GM11168 (cell line): ENCODE results near the gene LRMDA.

Experiments
- in situ Hi-C: fragments of 300-500 bp; cut with MboI; formaldehyde crosslinking; loops from one replicate; pipeline ENCODE4 v1.12.0; 2022; ENCODE audit warnings: low sequenced_read_pairs; ENCODE audit not compliant: unreplicated experiment

LRMDA gene

DNA sequence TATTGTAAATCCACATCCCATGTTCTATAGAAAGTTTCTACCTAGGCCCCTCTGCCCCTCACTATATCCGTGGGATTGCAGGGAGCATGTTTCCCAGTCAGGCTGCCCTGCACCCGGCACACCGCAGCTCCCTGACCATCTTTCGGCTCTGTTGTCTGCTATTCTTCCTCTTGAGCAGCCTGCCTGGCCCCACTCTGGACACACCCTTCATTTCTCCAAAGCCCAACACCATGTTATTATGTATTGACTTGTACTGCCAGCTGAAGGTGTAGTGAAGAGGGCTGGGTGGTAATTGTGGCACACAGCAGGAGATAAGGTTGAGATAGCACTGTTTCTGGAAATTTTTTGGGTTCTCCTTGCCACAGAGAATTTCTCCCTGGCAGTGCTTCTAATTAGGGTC lies 9.8 kb downstream of the LRMDA start:
- in situ Hi-C loops = no loop called here

DNA sequence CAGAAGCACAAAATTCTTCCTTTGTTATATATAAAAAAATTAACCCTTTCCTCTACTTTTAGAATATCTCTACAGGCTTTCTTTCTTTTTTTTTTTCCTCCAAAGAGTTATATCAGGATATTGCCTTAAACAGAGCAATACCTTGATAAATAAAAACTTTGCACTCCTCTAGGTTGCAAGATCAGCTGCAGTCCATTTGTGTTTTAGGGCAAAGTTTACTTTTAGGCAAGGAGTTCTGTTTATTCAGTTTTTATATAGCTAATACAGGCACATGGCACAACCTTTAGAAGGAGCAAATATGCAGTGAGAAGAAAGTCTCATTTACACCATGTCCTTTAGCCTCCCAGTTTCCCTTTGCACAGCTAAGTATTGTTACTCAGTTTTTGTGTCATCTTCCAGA lies 10.3 kb downstream of the LRMDA start:
- in situ Hi-C loops = no loop called here

DNA sequence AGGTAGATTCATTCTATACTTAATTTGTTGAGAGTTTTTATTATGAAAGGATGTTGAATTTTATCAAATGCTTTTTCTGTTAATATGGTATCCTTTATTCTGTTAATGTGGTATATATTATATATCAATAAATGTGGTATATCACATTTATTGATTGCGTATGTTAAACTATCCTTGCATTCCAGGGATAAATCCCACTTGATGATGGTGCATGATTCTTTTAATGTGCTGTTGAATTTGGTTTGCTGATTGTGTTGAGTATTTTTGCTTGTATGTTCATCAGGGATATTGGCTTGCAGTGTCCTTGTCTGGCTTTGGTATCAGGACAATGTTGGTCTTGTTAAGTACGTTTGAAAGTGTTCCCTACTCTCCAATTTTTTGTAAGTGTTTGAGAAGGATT lies 11.9 kb downstream of the LRMDA start:
- in situ Hi-C loops = no loop called here

DNA sequence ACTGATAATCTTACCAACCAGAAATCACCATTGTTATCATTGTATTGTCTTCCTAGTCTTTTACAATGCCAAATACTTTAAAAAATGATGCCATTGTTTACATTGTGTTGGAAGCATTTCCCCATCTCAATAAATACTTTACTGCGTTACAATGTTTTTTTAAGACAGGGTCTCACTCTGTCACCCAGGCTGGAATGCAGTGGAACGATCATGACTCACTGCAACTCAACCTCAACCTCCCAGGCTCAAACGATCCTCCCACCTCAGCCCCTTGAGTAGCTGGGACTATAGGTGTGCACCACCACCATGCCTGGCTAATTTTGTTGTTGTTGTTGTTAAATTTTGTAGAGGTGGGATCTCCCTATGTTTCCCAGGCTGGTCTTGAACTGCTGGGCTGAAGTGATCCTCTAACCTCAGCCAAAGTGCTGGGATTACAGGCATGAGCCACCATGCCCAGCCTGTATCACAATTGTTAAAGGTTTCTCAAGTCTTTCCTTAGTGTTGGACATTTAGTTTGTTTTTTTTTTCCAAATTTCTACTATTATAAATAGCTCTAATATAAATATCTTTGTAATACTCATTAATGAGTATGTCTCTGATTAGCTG lies 13.5 kb downstream of the LRMDA start:
- in situ Hi-C loops = no loop called here

DNA sequence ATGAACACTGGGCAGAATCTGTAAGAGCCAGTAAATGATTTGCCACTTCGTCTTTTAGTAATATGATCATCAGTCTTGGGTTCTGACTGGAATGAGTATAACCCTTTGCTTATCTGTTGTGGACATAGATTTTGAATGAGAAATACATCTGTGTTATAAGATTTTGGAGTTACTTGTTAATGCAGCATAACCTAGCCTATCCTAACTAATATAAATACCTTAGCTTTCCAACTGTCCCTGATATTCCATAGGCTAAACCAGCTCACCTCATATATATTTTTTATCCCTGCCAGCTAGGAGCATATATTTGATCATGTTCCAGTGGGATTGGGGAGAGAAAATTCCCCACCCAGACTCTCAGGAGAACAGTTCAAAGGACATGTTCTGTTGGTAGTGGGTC lies 15.1 kb downstream of the LRMDA start:
- in situ Hi-C loops = no loop called here

DNA sequence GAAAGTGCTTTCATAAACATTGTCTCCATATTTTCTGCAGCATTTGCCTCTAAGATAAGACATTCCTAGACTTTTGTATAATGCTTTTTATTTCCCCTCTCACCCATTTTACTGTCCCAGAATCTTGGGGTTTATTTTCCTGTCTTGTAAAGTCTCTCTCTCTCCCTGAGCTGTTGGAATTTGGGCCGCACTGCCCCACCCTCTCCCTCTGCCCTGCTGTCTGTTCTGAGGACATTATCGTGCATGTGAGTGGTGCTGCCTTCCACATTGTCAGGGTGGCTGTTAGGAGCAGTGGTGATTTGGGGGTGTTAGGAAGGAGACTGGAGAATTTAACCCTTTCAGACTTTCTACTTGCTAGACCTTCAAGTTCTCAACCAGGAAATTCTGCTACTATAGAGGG lies 16.7 kb downstream of the LRMDA start:
- in situ Hi-C loops = no loop called here

DNA sequence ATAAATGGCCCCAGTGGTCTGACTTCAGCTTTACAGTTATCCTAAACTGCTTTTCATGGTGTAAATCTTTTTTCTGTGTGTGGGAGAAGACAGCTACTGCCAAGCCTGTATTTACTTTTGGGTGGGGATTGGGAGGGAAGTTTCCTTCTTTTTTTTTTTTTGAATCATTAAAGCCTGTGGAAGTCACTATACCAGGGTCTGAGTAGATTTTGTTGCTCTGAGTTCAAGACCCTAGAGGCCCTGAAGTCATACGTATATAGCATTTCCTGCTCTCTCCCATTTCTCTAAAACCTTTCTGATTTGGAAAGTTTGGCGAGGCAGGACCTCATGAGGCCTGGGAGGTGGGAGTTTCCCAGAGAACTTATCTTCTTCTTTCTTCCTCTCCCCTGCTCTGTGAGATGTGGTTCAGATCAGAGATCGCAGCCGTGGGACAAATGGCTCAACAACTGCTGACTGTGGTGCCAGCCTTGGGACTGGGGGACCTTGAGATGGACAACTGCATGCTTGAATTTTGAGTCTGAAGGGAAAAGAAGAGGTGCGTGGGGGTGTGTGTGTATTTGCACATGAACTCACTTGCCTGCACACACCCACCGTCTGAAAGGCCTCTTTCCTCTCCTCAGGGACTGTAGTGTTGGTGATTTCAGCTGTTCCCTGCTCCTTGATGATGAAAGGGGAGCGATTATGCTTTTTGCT lies 18.1 kb downstream of the LRMDA start:
- in situ Hi-C loops = no loop called here

DNA sequence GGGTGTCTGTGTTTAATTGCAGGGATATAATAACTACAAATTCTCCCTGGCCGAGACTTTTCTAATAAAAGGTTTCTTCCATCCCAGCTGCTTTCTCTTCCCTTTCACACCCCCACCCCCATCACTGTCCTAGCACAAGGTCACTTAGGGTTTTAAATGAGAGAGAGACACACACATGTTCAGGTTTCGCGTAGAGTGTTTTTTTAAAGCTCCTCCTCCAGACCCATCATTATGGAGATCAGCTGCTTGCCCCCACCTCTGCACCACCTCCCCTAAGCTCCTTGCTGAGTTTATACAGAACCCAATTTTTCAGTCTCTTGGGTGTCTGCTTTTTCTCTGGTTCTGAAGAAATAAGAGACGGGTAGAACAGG lies 18.6 kb downstream of the LRMDA start:
- in situ Hi-C loops = no loop called here

DNA sequence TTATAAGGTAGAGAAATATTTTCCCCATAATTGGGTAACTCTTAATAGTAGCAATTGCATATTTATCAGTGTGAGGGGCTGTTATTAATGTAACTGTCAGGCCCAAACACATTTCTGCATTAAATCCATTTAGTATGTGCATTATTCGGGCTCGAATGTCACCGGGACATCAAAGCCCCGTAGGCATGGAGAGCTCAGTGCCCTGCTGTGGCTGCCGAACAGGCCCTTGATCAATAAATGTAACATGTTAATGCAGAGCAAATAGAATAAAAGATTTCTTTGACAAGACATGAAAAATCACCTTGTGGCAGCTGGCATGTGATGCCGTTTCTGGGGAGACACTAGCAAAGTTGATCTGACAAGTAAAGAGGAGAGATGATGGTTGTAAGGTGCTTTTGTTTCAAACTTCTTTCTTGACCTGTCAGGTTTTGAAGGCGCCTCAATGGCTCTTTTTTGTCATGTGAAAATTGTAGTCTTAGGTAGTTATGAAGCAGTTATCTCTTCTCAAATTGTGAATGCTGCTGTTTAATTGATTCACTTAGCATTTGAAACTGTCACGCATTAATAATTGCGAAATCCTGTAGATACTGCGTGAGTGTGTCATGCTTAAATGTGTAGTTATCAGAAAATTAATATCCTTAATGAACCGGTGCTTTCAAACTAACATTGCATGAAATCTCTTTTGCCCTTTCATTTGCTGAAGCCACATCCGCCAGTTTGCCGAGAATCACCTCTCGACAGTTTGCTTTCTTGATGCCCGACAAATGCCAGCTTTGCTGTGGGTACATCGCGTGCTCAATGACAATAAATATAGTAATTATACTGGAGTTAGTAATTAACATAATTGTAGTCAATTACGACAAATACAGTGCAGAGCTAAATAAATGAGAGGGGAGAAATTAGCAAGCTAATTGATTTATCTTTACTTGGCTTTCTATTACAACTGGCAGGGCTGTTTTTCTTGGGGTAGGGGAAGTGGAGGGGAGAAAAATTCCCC lies 19.5 kb downstream of the LRMDA start:
- in situ Hi-C loops = no loop called here

DNA sequence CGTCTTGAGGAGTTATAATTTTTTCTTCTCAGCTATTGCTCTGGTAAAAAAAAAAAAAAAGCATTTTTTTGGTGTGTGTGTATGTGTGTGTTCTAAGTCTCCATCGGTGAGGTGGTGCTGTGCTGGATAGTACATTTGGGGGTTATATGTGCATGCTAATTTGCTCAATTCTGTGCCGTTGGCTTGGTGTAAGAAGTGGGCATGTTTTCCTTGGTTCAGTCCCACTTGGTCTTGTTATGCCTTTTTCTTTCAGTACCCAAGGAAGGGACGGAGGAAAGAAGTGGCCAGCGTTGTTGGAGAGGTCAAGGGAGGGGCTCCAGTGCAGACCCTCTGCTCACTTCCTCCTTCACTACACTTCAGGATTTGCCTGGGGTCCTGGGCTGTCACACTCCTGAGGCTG lies 20.4 kb downstream of the LRMDA start:
- in situ Hi-C loops = no loop called here

DNA sequence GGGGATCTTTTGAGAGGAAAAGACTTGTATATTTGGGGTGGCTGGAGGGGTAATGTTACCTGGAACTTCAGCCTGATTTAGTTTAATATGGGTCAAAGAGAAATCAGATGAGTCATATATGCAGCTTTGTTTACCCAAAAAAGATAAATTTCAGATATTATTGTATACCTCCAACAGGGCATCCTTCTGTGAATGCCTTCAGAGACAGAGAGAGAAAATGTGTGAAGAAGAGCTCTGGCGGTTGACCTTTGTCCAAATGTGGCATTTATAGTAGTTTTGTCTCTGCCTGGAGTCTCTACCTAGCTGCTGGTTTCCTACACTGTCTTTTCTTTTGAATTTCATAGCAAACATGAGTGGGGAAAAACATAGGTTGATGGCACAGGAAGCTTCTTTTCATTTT lies 21.6 kb downstream of the LRMDA start:
- in situ Hi-C loops = no loop called here

DNA sequence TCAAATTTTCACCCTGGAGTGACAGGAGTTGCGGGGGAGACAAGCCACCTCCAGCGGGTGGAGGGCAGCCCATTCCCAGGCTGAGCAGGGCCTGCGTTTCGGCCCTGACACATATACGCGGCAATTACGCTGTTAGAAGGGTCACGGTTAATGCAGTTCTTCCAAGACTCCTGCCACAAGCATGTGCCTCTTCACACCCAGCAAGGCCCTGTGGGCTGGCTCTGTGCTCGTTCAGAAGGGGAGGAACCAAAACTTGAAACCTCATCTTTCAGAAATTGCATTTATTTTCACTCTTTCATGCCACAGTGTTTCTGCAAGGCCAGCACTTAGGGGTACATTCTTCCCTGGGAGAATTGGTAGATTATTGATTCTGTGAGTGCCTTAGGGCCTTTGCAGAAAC lies 24.7 kb downstream of the LRMDA start:
- in situ Hi-C loops = no loop called here

DNA sequence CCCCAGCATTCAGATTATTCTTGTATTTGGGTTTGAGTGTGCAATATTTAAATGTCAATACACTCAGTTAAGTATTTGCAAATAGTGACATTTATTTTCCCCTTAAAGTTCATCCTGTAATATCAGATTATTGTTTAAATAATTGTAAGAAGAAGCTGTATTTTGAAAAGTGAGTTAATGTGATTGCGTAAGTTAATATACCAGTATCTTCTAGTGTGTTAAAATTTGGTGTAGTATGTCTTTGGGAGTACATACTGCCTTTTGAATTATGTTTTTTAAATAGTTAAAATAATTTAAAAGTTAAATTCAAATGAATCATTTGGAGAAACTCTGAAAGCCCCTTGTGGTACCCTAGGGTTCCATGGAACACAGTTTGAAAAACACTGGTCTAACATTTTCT lies 28.6 kb downstream of the LRMDA start:
- in situ Hi-C loops = no loop called here

DNA sequence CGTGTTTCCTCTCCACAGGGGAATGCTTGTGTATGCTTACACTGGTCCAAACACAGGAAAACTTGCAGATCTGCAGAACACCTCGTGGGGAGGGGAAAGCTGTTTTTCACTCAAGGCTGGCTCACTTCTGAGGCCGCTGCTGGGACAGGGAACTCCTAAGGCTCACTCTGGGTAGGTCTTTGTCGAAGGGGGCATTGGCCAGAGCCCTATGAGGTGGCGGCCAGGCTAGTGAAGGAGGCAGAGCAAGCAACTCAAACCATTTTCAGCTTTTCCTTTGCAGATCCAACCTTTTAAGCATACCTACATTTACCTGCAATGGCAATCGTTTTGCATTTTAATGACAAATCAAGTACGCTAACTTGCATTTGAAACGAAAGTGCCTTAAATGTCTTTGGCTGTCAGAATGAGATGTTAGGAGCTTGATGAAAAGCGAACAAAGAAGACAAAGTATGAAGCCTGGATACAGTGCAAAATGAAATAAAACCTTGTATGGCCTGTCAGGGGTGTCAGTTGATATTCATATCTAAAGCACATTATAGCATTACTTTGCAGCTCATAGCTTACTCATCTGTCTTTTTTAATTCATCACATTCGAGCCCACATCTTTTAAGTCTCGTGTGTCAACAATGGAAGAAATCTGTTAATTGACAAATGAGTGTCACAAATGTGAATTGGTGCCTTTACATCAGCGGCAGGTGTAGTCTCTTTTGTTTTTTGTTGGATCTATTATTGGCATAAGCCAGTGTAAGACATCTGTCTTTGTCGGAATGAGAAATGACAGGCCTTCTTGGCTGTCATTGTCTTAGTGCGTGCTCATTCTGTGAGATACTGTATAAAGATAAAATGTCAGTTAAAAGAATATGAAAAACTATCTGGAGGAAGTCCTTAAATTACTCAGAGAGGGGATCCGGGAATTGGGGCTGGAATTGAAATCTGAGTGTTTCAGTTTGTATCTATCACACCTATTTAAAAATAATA lies 30.5 kb downstream of the LRMDA start:
- in situ Hi-C loops = no loop called here

DNA sequence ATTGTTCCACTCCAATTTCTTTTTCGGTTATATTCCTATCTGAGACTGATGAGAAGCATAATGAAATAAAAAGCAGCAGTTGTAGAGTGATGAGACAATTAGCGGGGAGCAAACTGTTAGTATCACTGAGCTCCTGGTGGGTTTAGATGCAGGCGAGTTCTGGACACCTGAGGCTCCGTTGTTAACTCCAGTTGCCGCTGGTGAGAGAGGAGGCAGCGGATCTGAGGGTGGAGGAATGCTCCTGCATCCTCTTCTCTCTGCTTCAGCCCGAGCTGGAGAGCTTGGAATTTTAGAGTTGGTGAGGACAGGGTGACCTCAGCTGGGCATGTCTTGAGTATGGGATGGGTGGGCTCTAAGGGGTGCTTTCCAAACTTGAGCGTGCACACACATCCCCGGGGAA lies 31.4 kb downstream of the LRMDA start:
- in situ Hi-C loops = no loop called here

DNA sequence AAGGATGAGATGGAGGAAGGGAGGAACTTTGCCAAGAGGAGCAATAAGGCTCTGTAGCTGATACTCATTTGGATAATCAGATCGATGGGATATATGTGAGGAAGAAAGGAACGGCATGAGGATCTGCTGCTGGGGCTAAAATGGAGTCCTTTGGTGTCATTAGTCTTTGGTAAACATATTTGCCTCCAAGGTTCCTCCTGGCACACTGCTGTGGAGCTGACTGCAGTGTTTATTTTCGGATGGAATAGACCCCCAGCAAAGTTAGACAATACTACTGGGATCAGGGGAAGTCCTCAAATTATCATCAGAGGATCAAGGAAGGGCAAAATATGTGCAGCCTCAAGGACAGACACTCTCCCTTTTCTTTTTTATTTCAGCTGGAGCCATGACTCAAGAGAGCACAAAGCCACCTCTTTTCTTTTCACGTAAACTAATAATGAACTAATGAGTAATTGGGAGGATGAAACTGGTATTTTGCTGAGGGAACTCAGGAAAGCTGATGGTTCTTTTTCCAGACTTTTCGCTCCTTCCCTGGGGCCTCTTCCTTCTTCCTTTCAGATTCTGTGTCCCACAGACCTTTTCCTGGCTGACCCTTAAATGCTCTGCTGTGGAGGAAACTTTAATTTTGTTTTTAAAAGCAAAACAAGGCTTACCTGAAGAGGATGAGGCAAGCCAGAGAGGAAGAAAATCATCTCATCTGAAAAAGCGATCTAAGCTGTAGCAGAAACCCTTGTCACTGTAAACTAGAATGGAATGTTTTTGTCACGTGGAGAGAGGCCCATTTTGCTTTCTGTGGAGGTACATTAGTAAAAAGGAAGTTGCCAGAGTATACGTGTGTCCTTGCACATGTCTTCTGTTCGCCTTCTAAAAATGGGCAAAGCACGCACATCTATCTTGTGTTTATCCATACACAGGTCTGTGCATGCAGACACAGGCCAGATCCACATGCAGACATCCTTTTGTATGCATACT lies 33.3 kb downstream of the LRMDA start:
- in situ Hi-C loops = no loop called here

DNA sequence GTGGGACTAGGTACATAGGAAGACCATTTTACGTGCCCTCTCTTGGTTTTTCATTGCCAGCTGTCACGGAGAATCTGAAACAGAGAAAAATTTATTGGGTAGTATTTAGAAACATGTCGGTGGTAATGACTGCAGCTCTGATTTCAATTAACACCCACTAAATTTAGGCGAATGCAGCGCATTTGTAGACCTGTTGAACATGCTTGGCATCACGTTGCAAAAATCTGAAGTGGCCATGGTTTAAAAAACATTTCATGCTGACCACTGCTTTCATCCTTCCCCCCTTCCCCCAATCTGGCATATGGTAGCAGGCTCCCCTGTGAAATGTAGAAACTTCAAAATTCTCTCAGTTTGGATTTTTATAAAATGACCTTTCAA lies 34.0 kb downstream of the LRMDA start:
- in situ Hi-C loops = no loop called here

DNA sequence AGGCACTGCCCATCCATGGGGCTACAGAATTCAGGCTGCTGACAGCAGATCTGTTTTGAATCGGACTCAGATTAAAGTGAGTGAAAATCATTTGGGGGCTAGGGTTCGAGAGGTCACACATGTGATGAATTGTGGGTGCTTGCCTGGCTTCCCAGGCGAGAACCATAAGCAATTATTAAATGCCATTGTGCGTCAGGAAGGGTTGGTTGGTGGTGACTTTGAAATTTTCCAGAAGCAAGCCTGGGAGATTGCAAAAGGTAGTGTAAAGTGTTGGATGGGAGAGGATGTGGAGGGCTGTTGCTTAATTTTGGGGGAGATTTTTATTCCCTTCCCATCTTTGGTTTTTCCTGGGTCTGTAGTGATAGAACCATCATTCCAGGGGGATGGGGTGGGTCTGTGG lies 34.6 kb downstream of the LRMDA start:
- in situ Hi-C loops = no loop called here

DNA sequence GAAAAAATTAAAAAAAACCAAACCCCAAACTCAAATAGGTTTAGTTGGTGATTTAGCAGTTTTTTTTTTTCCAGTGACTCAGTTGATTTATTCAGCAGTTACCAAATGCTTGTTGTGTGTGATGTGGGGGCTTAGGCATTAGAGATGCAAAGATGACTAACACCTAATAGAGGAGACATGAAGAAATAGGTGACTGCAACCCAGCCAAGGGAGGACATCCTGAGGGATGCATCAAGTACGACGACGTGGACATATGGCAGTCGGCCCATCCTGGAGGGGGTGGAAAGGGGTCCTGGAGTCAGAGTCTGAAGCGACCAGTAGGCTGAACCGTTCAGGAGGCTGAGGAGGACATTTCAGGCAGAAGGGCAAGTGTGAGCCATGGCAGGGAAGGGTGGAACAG lies 35.5 kb downstream of the LRMDA start:
- in situ Hi-C loops = no loop called here
